DOHH2 (cell line): ENCODE results near the gene KLRC2.

ENCODE experiments used
- EZH2phosphoT487 ChIP-seq: fragments of 200-600 bp; sonication (generic); IDR thresholded peaks from 2 replicates; pipeline ENCODE4 v1.6.1; 2017; ENCODE audit warnings: borderline replicate concordance, mild to moderate bottlenecking, antibody characterized with exemption, low read length, moderate library complexity, mixed read lengths
- TF ChIP-seq, protein P1 (sequence below): fragments of 200-600 bp; sonication (generic); IDR thresholded peaks from one replicate; pipeline ENCODE4 v1.5.1; 2014; ENCODE audit warnings: antibody characterized with exemption, mild to moderate bottlenecking, low read depth, low read length; ENCODE audit not compliant: poor library complexity, severe bottlenecking

DNA sequence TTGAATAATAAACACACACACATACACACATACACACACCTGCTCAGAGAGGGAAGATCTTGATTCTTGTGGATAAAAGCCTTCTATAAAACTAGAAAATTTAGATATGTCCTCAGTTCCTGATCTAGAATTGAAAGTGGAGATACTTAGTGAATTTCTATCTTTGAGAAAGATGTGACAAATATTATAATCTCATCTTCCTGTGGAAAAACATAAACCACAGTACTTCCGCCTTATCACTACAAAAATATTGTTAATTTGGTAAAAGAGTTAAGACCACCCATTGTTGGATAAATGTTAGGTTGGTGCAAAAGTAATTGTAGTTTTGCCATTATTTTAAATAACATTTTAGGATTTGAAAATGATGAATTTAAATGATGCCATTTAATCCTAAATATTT, 45.9 kb downstream of the KLRC2 start, which contains the start of gene KLRK1:
- TF ChIP-seq, protein P1, sequence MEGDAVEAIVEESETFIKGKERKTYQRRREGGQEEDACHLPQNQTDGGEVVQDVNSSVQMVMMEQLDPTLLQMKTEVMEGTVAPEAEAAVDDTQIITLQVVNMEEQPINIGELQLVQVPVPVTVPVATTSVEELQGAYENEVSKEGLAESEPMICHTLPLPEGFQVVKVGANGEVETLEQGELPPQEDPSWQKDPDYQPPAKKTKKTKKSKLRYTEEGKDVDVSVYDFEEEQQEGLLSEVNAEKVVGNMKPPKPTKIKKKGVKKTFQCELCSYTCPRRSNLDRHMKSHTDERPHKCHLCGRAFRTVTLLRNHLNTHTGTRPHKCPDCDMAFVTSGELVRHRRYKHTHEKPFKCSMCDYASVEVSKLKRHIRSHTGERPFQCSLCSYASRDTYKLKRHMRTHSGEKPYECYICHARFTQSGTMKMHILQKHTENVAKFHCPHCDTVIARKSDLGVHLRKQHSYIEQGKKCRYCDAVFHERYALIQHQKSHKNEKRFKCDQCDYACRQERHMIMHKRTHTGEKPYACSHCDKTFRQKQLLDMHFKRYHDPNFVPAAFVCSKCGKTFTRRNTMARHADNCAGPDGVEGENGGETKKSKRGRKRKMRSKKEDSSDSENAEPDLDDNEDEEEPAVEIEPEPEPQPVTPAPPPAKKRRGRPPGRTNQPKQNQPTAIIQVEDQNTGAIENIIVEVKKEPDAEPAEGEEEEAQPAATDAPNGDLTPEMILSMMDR = no peak
- TF ChIP-seq EZH2phosphoT487 = no peak
